Epithelial cell of proximal tubule (primary cell): ENCODE measurements around the gene KIFBP. TPM values are rescaled to one million over a fixed set of nuclear protein-coding genes. Genes with fewer than 3 reads are reported as not detected.
"Not testable (repeated sequence)": the region's sequence is repeated elsewhere in the genome, so short reads cannot be mapped to it uniquely, and the experiment has no call there.

Source experiments
- DNase-seq: peaks from one replicate; pipeline ENCODE4 v3.0.0-alpha.2; 2011; ENCODE audit warnings: low read depth
- H3K4me3 ChIP-seq: 2 replicates; pipeline ENCODE4 v1.5.1; 2011; ENCODE audit warnings: low read depth, mild to moderate bottlenecking, low read length
- CTCF ChIP-seq: conservative IDR thresholded peaks from 2 replicates; pipeline ENCODE4 v1.5.1; 2012; ENCODE audit warnings: low read depth, mild to moderate bottlenecking, low read length
- total RNA-seq: library from RNA; depleted of rRNA; stranded (reverse); fragments of >200 nt; gene quantifications from 2 replicates; pipeline ENCODE4 v1.2.3, GENCODE V29; 2015

The KIFBP gene
- total RNA-seq, 1 donor from 2014 or later = 69.2 TPM

- DNase-seq = no peak
- no peak for TF ChIP-seq CTCF
These were observed 34.0 kb downstream of the KIFBP start for GRCh38 chr10:69022611-69023010.

GRCh38 chr10:69025370-69025896 is 36.8 kb downstream of the KIFBP start:
- no peak for DNase-seq
- H3K4me3 ChIP-seq = no peak overlapping the region
- TF ChIP-seq CTCF = no peak

More at GRCh38 chr10:69022611-69023010, 34.0 kb downstream of the KIFBP start:
- no peak overlapping the region for H3K4me3 ChIP-seq

- H3K4me3 ChIP-seq = no peak overlapping the region
- no peak for TF ChIP-seq CTCF
- DNase-seq = no peak
These were observed 44.7 kb downstream of the KIFBP start for GRCh38 chr10:69033256-69033655.

GRCh38 chr10:69037489-69037888 is 48.9 kb downstream of the KIFBP start:
- TF ChIP-seq CTCF = no peak
- H3K4me3 ChIP-seq = no peak overlapping the region
- DNase-seq = no peak

GRCh38 chr10:69040904-69041303 is 52.3 kb downstream of the KIFBP start:
- DNase-seq, H3K4me3 ChIP-seq: not testable (repeated sequence)

GRCh38 chr10:69042417-69042816 is 53.8 kb downstream of the KIFBP start:
- no peak for TF ChIP-seq CTCF
- DNase-seq = no peak
- H3K4me3 ChIP-seq = no peak overlapping the region

GRCh38 chr10:69042838-69043237 is 54.2 kb downstream of the KIFBP start:
- no peak for DNase-seq
- no peak overlapping the region for H3K4me3 ChIP-seq
- TF ChIP-seq CTCF = no peak
